ENCODE measurements around the gene ZSCAN4.

- TF ChIP-seq SUZ12 (IDR thresholded peaks at IDR 0.05; ENCODE audit: extremely low read depth, insufficient read depth, insufficient read length) (no peak), ZNF274 (IDR thresholded peaks at IDR 0.05; ENCODE audit: low read depth, low read length) (no peak)
These were observed 27.0 kb upstream of the ZSCAN4 start for GRCh38 chr19:57641715-57642234.

Measured in NT2/D1 (cell line).